HepG2 (cell line): Measurements from ENCODE around the gene KCTD15. TPM values are rescaled to one million over a fixed set of nuclear protein-coding genes. Genes with fewer than 3 reads are reported as not detected.

Source experiments
- CBX2 ChIP-seq, 2 experiments: fragments of 200-600 bp in 1 of 2; sonication (generic); formaldehyde crosslinking in 1 of 2; IDR thresholded peaks; 2 replicates each; pipeline versions ENCODE4 v1.7.0 to v1.8.1; 2018 to 2022; ENCODE audit warnings: low read depth in 2 of 2, low read length in 1 of 2, mild to moderate bottlenecking in 1 of 2, missing genetic modification reagents in 1 of 2
- CENPX ChIP-seq: sonication (generic); formaldehyde crosslinking; IDR thresholded peaks from 2 replicates; pipeline ENCODE4 v1.9.0; 2021; ENCODE audit warnings: mild to moderate bottlenecking, missing genetic modification reagents, moderate library complexity
- EED ChIP-seq: sonication (generic); formaldehyde crosslinking; IDR thresholded peaks from 2 replicates; pipeline ENCODE4 v1.5.0; 2020; ENCODE audit warnings: mild to moderate bottlenecking, missing genetic modification reagents
- GATA4 ChIP-seq: sonication (generic); IDR thresholded peaks from 2 replicates; pipeline ENCODE4 v1.6.1; 2016; ENCODE audit warnings: antibody characterized with exemption, low read depth, borderline replicate concordance
- HOXA7 ChIP-seq: sonication (generic); formaldehyde crosslinking; IDR thresholded peaks from 2 replicates; pipeline ENCODE4 v1.8.1; 2022; ENCODE audit warnings: mild to moderate bottlenecking, missing genetic modification reagents, moderate library complexity
- MED13 ChIP-seq: sonication (generic); formaldehyde crosslinking; IDR thresholded peaks from 2 replicates; pipeline ENCODE4 v1.5.0; 2020; ENCODE audit warnings: missing genetic modification reagents
- MYC ChIP-seq: sonication (generic); formaldehyde crosslinking; IDR thresholded peaks from 2 replicates; pipeline ENCODE4 v1.9.0; 2021; ENCODE audit warnings: missing genetic modification reagents, borderline replicate concordance
- NFYB ChIP-seq: sonication (generic); formaldehyde crosslinking; IDR thresholded peaks from 2 replicates; pipeline ENCODE4 v1.4.0; 2020; ENCODE audit warnings: missing genetic modification reagents
- PITX1 ChIP-seq: sonication (generic); formaldehyde crosslinking; IDR thresholded peaks from 2 replicates; pipeline ENCODE4 v1.5.1; 2020; ENCODE audit warnings: mild to moderate bottlenecking, missing genetic modification reagents
- POLR2G ChIP-seq: fragments of 200-400 bp; formaldehyde crosslinking; IDR thresholded peaks from 2 replicates; pipeline ENCODE4 v1.6.1; 2018; ENCODE audit warnings: mild to moderate bottlenecking, low read depth, low read length, moderate library complexity
- RFX5 ChIP-seq: IDR thresholded peaks from 2 replicates; pipeline ENCODE4 v1.6.1; 2011; ENCODE audit warnings: low read depth, low read length, improper control_type of control experiment
- TSC22D2 ChIP-seq: sonication (generic); formaldehyde crosslinking; IDR thresholded peaks from 2 replicates; pipeline ENCODE4 v1.5.1; 2020; ENCODE audit warnings: missing genetic modification reagents, mild to moderate bottlenecking, borderline replicate concordance
- YEATS4 ChIP-seq: sonication (generic); formaldehyde crosslinking; IDR thresholded peaks from 2 replicates; pipeline ENCODE4 v1.4.0; 2020; ENCODE audit warnings: missing genetic modification reagents, borderline replicate concordance
- ZFP36L2 ChIP-seq: sonication (generic); formaldehyde crosslinking; IDR thresholded peaks from 2 replicates; pipeline ENCODE4 v1.4.0; 2020; ENCODE audit warnings: missing genetic modification reagents
- ZFYVE20 ChIP-seq: sonication (generic); formaldehyde crosslinking; IDR thresholded peaks from 2 replicates; pipeline ENCODE4 v1.8.0; 2023; ENCODE audit warnings: low read depth, mild to moderate bottlenecking, moderate library complexity, missing genetic modification reagents, borderline replicate concordance
- ZNF720 ChIP-seq: sonication (generic); formaldehyde crosslinking; IDR thresholded peaks from 2 replicates; pipeline ENCODE4 v1.4.0; 2020; ENCODE audit warnings: missing genetic modification reagents
- ZNF766 ChIP-seq: sonication (generic); formaldehyde crosslinking; IDR thresholded peaks from 2 replicates; pipeline ENCODE4 v1.5.0; 2020; ENCODE audit warnings: missing genetic modification reagents, borderline replicate concordance
- polyA plus RNA-seq, 8 experiments: library from polyadenylated mRNA; depleted of rRNA in 3 of 8; stranded (reverse) in 7 of 8; unstranded in 1 of 8; fragments of >200 nt; fragmentation: Illumina TruSeq in 4 of 8; extraction: Trizol in 4 of 8; gene quantifications; 2 replicates each; pipeline versions ENCODE4 v1.2.1 to v1.2.3, GENCODE V29; 2011 to 2016; ENCODE audit warnings: low read depth in 4 of 8, missing spikeins in 1 of 8, mixed read lengths in 1 of 8; ENCODE audit not compliant: insufficient read depth in 1 of 8
- total RNA-seq, 5 experiments: library from RNA; depleted of rRNA; stranded (reverse); fragments of >200 nt; fragmentation: Illumina TruSeq; extraction: Trizol; gene quantifications; 2 replicates each; pipeline ENCODE4 v1.2.3, GENCODE V29; 2016; ENCODE audit warnings: low read depth in 1 of 5
- TF ChIP-seq, protein P1 (sequence below): sonication (generic); formaldehyde crosslinking; IDR thresholded peaks from 2 replicates; pipeline ENCODE4 v1.8.0; 2022; ENCODE audit warnings: missing genetic modification reagents, low read depth, mild to moderate bottlenecking, borderline replicate concordance
- TF ChIP-seq, protein P2 (sequence below): sonication (generic); formaldehyde crosslinking; IDR thresholded peaks from 2 replicates; pipeline ENCODE4 v1.4.0; 2020; ENCODE audit warnings: missing genetic modification reagents
- TF ChIP-seq, protein P3 (sequence below): sonication (generic); formaldehyde crosslinking; IDR thresholded peaks from 2 replicates; pipeline ENCODE4 v1.4.0; 2020; ENCODE audit warnings: low read depth, mild to moderate bottlenecking, missing genetic modification reagents
- TF ChIP-seq, protein P4 (sequence below): sonication (generic); formaldehyde crosslinking; IDR thresholded peaks from 2 replicates; pipeline ENCODE4 v1.4.0; 2020; ENCODE audit warnings: missing genetic modification reagents, borderline replicate concordance

Gene KCTD15
- total and polyA plus RNA-seq, 2 of the 13 experiments (the other 11 are each of a cell fraction or from before 2014, with no cell fraction given), result 13.2 to 16.7 TPM

DNA sequence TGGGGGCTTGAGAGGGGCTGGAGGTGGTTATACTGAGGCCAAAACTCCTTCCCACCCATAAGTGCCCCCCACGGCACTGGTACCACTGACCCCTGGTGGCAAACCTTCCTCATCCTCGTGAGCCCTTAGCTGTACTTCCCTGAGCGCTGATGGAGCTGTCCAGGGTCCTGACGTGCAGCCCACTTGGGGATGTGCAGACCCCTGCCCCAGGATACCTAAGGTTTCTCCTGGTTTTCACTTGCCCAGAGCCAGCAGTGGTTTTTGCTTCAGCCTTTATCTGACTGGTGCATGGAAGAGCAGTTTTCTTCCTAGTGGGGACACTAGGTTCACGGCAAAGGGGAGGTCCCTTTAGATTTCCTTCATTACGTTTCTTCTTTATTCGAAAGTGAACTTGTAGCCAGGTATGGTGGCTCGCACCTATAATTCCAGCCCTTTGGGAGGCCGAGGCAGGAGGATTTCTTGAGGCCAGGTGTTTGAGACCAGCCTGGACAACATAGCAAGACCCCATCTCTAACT, 28.7 kb upstream of the KCTD15 start (continued):
- TF ChIP-seq, protein P1, sequence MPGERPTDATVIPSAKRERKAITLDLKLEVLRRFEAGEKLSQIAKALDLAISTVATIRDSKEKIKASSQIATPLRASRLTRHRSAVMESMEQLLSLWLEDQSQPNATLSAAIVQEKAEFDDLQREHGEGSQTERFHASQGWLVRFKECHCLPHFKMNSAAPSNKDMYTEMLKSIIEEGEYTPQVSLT (CRISPR knock-in tag), result no peak
- TF ChIP-seq HOXA7 (no peak), ZFP36L2 (CRISPR knock-in tag) (0 out of 2 replicates have a peak, but pooled peaks have one; percentile 52), MED13 (no peak), PITX1 (CRISPR knock-in tag) (peak; percentile 49; the same call in 1 of the 2 replicates), ZNF766 (0 out of 2 replicates have a peak, but pooled peaks have one; percentile 46), TSC22D2 (CRISPR knock-in tag) (peak; percentile 86; the same call in 1 of the 2 replicates), CENPX (CRISPR knock-in tag) (no peak), MYC (no peak), POLR2G (no peak), RFX5 (no peak), YEATS4 (CRISPR knock-in tag) (0 out of 2 replicates have a peak, but pooled peaks have one; percentile 24), EED (no peak), CBX2 (IDR thresholded peaks at IDR 0.05; ENCODE audit: low read depth, low read length) (no peak), CBX2 (CRISPR knock-in tag; IDR thresholded peaks at IDR 0.05; ENCODE audit: low read depth) (no peak), NFYB (CRISPR knock-in tag) (no peak), GATA4 (no peak), ZNF720 (no peak), ZFYVE20 (CRISPR knock-in tag) (no peak)
- TF ChIP-seq, protein P2, sequence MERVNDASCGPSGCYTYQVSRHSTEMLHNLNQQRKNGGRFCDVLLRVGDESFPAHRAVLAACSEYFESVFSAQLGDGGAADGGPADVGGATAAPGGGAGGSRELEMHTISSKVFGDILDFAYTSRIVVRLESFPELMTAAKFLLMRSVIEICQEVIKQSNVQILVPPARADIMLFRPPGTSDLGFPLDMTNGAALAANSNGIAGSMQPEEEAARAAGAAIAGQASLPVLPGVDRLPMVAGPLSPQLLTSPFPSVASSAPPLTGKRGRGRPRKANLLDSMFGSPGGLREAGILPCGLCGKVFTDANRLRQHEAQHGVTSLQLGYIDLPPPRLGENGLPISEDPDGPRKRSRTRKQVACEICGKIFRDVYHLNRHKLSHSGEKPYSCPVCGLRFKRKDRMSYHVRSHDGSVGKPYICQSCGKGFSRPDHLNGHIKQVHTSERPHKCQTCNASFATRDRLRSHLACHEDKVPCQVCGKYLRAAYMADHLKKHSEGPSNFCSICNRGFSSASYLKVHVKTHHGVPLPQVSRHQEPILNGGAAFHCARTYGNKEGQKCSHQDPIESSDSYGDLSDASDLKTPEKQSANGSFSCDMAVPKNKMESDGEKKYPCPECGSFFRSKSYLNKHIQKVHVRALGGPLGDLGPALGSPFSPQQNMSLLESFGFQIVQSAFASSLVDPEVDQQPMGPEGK (CRISPR knock-in tag), result 0 out of 2 replicates have a peak, but pooled peaks have one; percentile 13
- TF ChIP-seq, protein P3, sequence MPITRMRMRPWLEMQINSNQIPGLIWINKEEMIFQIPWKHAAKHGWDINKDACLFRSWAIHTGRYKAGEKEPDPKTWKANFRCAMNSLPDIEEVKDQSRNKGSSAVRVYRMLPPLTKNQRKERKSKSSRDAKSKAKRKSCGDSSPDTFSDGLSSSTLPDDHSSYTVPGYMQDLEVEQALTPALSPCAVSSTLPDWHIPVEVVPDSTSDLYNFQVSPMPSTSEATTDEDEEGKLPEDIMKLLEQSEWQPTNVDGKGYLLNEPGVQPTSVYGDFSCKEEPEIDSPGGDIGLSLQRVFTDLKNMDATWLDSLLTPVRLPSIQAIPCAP, result no peak
- TF ChIP-seq, protein P4, sequence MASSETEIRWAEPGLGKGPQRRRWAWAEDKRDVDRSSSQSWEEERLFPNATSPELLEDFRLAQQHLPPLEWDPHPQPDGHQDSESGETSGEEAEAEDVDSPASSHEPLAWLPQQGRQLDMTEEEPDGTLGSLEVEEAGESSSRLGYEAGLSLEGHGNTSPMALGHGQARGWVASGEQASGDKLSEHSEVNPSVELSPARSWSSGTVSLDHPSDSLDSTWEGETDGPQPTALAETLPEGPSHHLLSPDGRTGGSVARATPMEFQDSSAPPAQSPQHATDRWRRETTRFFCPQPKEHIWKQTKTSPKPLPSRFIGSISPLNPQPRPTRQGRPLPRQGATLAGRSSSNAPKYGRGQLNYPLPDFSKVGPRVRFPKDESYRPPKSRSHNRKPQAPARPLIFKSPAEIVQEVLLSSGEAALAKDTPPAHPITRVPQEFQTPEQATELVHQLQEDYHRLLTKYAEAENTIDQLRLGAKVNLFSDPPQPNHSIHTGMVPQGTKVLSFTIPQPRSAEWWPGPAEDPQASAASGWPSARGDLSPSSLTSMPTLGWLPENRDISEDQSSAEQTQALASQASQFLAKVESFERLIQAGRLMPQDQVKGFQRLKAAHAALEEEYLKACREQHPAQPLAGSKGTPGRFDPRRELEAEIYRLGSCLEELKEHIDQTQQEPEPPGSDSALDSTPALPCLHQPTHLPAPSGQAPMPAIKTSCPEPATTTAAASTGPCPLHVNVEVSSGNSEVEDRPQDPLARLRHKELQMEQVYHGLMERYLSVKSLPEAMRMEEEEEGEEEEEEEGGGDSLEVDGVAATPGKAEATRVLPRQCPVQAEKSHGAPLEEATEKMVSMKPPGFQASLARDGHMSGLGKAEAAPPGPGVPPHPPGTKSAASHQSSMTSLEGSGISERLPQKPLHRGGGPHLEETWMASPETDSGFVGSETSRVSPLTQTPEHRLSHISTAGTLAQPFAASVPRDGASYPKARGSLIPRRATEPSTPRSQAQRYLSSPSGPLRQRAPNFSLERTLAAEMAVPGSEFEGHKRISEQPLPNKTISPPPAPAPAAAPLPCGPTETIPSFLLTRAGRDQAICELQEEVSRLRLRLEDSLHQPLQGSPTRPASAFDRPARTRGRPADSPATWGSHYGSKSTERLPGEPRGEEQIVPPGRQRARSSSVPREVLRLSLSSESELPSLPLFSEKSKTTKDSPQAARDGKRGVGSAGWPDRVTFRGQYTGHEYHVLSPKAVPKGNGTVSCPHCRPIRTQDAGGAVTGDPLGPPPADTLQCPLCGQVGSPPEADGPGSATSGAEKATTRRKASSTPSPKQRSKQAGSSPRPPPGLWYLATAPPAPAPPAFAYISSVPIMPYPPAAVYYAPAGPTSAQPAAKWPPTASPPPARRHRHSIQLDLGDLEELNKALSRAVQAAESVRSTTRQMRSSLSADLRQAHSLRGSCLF (CRISPR knock-in tag), result 0 out of 2 replicates have a peak, but pooled peaks have one; percentile 58
